ENCODE results near the gene TRIO.

The TRIO gene

DNA sequence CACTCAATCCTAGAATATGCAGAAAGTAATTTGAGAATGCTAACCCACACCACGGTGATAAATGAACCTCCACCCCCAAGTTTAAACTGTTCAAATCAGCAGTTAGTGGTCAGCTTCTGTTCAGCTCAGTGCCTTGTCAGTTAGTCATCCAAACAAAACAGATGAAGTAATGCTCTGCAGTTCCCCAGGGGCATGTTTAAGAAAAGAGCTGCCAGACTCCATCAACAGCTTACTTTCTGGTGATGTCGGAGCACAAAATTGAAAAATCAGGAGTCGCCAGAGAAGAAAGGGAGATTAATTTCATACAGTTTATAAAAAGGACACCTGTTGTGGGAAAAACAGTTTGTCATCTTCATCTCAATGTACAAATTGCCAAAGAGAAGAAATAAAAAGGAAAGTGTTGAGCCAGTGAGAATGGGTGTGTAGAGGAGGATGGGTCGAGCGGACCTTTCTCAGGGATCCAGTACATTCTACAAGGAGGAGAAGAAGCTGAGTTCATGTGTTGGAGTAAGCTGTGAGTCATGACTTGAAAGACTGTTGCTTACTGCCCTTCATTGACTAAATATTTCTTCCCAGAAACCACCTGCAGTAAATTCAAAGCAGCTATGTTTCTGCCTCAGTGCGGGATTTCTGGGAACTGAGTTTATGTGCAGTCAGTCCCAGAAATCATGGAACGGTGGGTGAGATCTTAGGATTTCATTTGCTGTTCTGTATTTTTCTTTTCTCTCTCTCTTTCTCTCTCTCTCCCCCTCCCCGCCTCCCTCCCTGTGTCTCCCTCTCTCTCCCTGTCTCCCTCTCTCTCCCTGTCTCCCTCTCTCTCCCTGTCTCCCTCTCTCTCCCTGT, 13.7 kb downstream of the TRIO start (continued):
- TF ChIP-seq SALL2 (tag by site-specific recombination; IDR thresholded peaks at IDR 0.05; ENCODE audit: borderline replicate concordance) (no peak), ZNF555 (tag by site-specific recombination; conservative IDR thresholded peaks at IDR 0.05) (no peak)
- TF ChIP-seq, protein P1, sequence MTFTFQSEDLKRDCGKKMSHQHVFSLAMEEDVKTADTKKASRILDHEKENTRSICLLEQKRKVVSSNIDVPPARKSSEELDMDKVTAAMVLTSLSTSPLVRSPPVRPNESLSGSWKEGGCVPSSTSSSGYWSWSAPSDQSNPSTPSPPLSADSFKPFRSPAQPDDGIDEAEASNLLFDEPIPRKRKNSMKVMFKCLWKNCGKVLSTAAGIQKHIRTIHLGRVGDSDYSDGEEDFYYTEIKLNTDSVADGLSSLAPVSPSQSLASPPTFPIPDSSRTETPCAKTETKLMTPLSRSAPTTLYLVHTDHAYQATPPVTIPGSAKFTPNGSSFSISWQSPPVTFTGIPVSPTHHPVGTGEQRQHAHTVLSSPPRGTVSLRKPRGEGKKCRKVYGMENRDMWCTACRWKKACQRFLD (tag by site-specific recombination; IDR thresholded peaks at IDR 0.05), result no peak

DNA sequence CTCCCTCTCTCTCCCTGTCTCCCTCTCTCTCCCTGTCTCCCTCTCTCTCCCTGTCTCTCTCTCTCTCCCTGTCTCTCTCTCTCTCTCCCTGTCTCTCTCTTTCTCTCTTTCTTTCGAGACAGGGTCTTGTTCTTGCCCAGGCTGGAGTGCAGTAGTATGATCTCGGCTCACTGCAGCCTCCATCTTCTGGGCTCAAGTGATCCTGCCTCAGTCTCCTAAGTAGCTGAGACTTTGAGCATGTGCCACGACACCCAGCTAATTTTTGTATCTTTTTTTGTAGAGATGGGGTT, 14.3 kb downstream of the TRIO start:
- CTCF ChIA-PET, result interaction anchor here (0.7 to 1.5 kb wide), 3 partner anchors 12 to 113 kb away, joined by 3 to 5 read pairs (median 4); no protein-coding TSS in a partner anchor

DNA sequence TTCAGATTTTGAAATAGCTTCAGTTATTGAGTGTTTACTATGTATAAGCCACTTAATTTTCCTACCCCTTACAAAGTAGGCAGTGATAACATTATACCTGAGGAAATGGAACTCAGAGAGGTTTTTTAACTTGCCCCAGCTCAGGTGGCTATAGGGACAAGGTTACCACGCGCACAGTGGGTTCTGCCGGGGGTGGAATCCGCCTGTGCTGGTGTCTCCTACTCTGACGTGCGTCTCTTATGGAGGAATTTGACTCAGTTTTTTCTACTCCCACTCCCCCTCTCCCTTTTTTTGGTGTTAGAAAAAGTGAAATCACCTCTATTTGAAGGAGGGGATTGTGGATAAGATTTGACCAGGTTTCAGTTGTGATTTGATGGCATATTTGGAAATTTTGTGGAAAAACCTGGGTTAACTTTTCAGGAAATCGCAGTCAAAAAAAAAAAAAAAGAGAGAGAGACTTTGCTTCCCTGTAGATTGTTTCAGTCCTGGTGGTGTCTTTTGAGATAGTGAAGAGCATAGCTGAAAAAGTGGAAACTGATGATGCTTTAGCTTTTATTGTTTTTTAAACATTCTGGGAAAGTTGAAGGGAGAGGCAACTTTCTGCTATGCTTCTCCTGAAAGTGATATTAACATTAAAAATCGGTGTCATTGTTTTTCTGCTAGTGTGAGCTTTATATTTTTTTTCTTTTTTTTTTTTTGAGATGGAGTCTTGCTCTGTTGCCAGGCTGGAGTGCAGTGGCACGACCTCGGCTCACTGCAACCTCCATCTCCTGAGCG, 15.9 kb downstream of the TRIO start:
- peaks cover 58% of the 10 kb centered on the region for H3K4me1 ChIP-seq (ENCODE audit: control insufficient read depth, insufficient read depth, low read length)
- H3K9me3 ChIP-seq (ENCODE audit: control insufficient read depth, insufficient read depth, low read depth, low read length), result no peaks in the 10 kb centered on the region; the same call in 1 of the 2 replicates
- H3K4me3 ChIP-seq (ENCODE audit: low read depth, low read length), result no peak overlapping the region
- no peaks in the 10 kb centered on the region; a peak in 1 of 3 replicates for H3K36me3 ChIP-seq (ENCODE audit: control insufficient read depth in 2 of 2, insufficient read depth in 1 of 2, low read length in 2 of 2)
- POLR2A ChIA-PET, result interaction anchor here (0.7 to 3.6 kb wide), 3 partner anchors 14 to 106 kb away, joined by 3 to 28 read pairs (median 4); no protein-coding TSS in a partner anchor
- CTCF ChIA-PET, result interaction anchor here (0.6 to 1.7 kb wide), 7 partner anchors 8 to 569 kb away, joined by 3 to 7 read pairs (median 3); no protein-coding TSS in a partner anchor
- no peak overlapping the region for H3K27ac ChIP-seq (ENCODE audit: extremely low read depth, low read depth, low read length)
- TF ChIP-seq ZFHX2 (tag by site-specific recombination; conservative IDR thresholded peaks at IDR 0.05), result peak; percentile 45; the same call in 1 of the 2 replicates
- peak; percentile 94 for TF ChIP-seq PRDM1 (tag by site-specific recombination; IDR thresholded peaks at IDR 0.05)
- TF ChIP-seq ZNF184 (tag by site-specific recombination; IDR thresholded peaks at IDR 0.05), result 0 out of 2 replicates have a peak, but pooled peaks have one; percentile 11
- TF ChIP-seq ZBTB20 (tag by site-specific recombination; IDR thresholded peaks at IDR 0.05), result no peak
- TF ChIP-seq EGR2 (tag by site-specific recombination; IDR thresholded peaks at IDR 0.05; ENCODE audit: low read depth), result peak; percentile 72

More for the DNA sequence above, 14.3 kb downstream of the TRIO start:
- Histone ChIP-seq H3K36me3 (ENCODE audit: control insufficient read depth in 2 of 2, insufficient read depth in 1 of 2, low read length in 2 of 2) (no peaks in the 10 kb centered on the region; a peak in 1 of 3 replicates), H3K4me1 (ENCODE audit: control insufficient read depth, insufficient read depth, low read length) (peaks cover 73% of the 10 kb centered on the region), H3K4me3 (ENCODE audit: low read depth, low read length) (peak overlapping the region; percentile 32), H3K9me3 (ENCODE audit: control insufficient read depth, insufficient read depth, low read depth, low read length) (no peaks in the 10 kb centered on the region), H3K27ac (ENCODE audit: extremely low read depth, low read depth, low read length) (peak overlapping the region; percentile 97)
- TF ChIP-seq ZNF274 (IDR thresholded peaks at IDR 0.05; ENCODE audit: low read length), result no peak
- no peak for TF ChIP-seq ZNF274 (tag by site-specific recombination; IDR thresholded peaks at IDR 0.05; ENCODE audit: borderline replicate concordance)
- peak; percentile 98 for TF ChIP-seq ZNF596 (tag by site-specific recombination; IDR thresholded peaks at IDR 0.05)
- no peak for TF ChIP-seq ZNF416 (tag by site-specific recombination; IDR thresholded peaks at IDR 0.05)
- peak; percentile 97; the same call in 1 of the 2 replicates for TF ChIP-seq ZNF169 (tag by site-specific recombination; IDR thresholded peaks at IDR 0.05)
- peak; percentile 85 for TF ChIP-seq ZNF366 (tag by site-specific recombination; conservative IDR thresholded peaks at IDR 0.05)
- POLR2A ChIA-PET, result interaction anchor here (0.7 to 3.6 kb wide), 7 partner anchors 8 to 108 kb away, joined by 4 to 28 read pairs (median 7); no protein-coding TSS in a partner anchor

DNA sequence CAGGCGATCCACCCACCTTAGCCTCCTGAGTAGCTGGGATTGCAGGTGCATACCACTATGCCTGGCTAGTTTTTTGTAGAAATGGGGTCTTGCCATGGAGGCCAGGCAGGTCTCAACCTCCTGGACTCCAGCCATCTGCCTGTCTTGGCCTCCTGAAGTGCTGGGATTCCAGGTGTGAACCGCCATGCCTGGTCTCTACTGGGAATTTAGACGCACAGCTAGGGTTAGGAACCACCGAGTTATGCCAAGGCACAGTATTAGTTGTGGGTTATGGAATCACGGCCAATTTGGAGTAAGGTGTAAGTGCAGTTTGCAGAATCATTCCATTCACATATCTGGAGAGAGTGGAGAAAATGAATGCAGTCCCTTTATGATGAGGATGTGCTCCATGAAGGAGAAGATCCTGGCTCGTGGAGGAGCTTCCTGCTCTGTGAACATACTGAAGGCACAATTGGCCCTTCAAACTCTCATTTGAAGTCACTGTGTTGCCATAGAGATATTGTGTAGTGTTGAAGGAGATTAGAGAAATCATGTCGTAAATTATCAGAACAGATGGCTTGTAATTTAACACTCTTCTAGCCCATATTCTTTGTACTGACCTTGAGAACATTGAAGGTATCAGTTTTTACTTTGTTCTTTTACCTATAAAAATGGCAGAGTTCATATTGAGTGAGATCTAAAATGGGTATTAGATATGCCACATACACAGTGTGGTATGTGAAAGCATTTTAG, 18.8 kb downstream of the TRIO start:
- ChIA-PET CTCF (interaction anchor here (1.1 kb wide), 1 partner anchor 108 kb away, joined by 3 read pairs; no protein-coding TSS in a partner anchor), POLR2A (no interaction called here)
- Histone ChIP-seq H3K4me1 (ENCODE audit: control insufficient read depth, insufficient read depth, low read length) (peaks cover 43% of the 10 kb centered on the region), H3K27ac (ENCODE audit: extremely low read depth, low read depth, low read length) (peak overlapping the region; percentile 26; the same call in 1 of the 2 replicates), H3K9me3 (ENCODE audit: control insufficient read depth, insufficient read depth, low read depth, low read length) (peaks cover 2% of the 10 kb centered on the region; the same call in 1 of the 2 replicates), H3K36me3 (ENCODE audit: control insufficient read depth in 2 of 2, insufficient read depth in 1 of 2, low read length in 2 of 2) (no peaks in the 10 kb centered on the region; a peak in 1 of 3 replicates), H3K4me3 (ENCODE audit: low read depth, low read length) (no peak overlapping the region)
- TF ChIP-seq, protein P2, sequence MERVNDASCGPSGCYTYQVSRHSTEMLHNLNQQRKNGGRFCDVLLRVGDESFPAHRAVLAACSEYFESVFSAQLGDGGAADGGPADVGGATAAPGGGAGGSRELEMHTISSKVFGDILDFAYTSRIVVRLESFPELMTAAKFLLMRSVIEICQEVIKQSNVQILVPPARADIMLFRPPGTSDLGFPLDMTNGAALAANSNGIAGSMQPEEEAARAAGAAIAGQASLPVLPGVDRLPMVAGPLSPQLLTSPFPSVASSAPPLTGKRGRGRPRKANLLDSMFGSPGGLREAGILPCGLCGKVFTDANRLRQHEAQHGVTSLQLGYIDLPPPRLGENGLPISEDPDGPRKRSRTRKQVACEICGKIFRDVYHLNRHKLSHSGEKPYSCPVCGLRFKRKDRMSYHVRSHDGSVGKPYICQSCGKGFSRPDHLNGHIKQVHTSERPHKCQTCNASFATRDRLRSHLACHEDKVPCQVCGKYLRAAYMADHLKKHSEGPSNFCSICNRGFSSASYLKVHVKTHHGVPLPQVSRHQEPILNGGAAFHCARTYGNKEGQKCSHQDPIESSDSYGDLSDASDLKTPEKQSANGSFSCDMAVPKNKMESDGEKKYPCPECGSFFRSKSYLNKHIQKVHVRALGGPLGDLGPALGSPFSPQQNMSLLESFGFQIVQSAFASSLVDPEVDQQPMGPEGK (tag by site-specific recombination; IDR thresholded peaks at IDR 0.05), result no peak
- no peak for TF ChIP-seq ZNF623 (tag by site-specific recombination; IDR thresholded peaks at IDR 0.05)
- TF ChIP-seq, protein P3, sequence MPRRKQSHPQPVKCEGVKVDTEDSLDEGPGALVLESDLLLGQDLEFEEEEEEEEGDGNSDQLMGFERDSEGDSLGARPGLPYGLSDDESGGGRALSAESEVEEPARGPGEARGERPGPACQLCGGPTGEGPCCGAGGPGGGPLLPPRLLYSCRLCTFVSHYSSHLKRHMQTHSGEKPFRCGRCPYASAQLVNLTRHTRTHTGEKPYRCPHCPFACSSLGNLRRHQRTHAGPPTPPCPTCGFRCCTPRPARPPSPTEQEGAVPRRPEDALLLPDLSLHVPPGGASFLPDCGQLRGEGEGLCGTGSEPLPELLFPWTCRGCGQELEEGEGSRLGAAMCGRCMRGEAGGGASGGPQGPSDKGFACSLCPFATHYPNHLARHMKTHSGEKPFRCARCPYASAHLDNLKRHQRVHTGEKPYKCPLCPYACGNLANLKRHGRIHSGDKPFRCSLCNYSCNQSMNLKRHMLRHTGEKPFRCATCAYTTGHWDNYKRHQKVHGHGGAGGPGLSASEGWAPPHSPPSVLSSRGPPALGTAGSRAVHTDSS (tag by site-specific recombination; IDR thresholded peaks at IDR 0.05), result no peak
- no peak for TF ChIP-seq ZNF677 (tag by site-specific recombination; IDR thresholded peaks at IDR 0.05)
- no peak for TF ChIP-seq ZNF585B (tag by site-specific recombination; IDR thresholded peaks at IDR 0.05)
- no peak for TF ChIP-seq MZF1 (tag by site-specific recombination; IDR thresholded peaks at IDR 0.05; ENCODE audit: borderline replicate concordance)
- no peak for TF ChIP-seq ZNF214 (tag by site-specific recombination; IDR thresholded peaks at IDR 0.05; ENCODE audit: borderline replicate concordance)
- no peak for TF ChIP-seq GLIS1 (tag by site-specific recombination; IDR thresholded peaks at IDR 0.05)
